Nephron progenitor cell (in vitro differentiated cells): Measurements from ENCODE around the gene SMIM31.
A peak's percentile ranks its signal among the peaks of the same experiment; 100 is the strongest.

Source experiments
- DNase-seq: peaks from one replicate; pipeline ENCODE4 v3.0.0; 2021
- H3K27ac Mint-ChIP-seq: 2 replicates; pipeline ENCODE4 v1.8.0; 2021; ENCODE audit warnings: mild to moderate bottlenecking, moderate library complexity, mixed read lengths
- H3K27me3 Mint-ChIP-seq: 2 replicates; pipeline ENCODE4 v1.8.0; 2021; ENCODE audit warnings: mild to moderate bottlenecking, low read depth, mixed read lengths; ENCODE audit not compliant: poor library complexity
- H3K36me3 Mint-ChIP-seq: 2 replicates; pipeline ENCODE4 v1.8.0; 2021; ENCODE audit warnings: low read depth, mixed read lengths
- H3K4me1 Mint-ChIP-seq: 2 replicates; pipeline ENCODE4 v1.8.0; 2021; ENCODE audit warnings: mixed read lengths
- H3K4me3 Mint-ChIP-seq: 2 replicates; pipeline ENCODE4 v1.8.0; 2021; ENCODE audit warnings: mild to moderate bottlenecking, moderate library complexity, mixed read lengths
- H3K9me3 Mint-ChIP-seq: 2 replicates; pipeline ENCODE4 v1.8.0; 2021; ENCODE audit warnings: mild to moderate bottlenecking, moderate library complexity, mixed read lengths
- CTCF ChIP-seq: fragments of 200-600 bp; sonication (generic); IDR thresholded peaks from 2 replicates; pipeline ENCODE4 v1.5.0; 2021; ENCODE audit warnings: antibody characterized with exemption

Gene SMIM31

DNA sequence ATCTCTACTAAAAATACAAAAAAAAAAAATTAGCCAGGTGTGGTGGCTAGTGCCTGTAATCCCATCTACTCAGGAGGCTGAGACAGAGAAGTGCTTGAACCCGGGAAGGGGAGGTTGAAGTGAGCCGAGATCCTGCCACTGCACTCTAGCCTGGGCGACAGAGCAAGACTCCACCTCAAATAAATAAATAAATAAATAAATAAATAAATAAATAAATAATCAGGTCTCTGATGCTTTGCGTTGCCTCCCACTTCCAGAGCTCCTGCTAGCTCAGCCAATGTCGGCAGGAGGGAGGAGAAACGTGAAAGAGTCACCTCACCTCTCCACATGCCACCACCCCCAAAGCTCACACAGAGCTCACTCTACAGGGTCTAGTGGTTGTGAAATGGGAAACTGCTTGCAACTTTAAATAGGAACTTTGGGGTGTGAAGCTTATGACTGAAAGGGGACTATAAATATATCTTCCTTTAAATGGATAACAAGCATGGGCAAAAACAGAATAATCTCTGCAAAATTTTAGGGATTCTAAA, 7.9 kb downstream of the SMIM31 start:
- Mint-ChIP-seq H3K4me3 (no peak overlapping the region), H3K27me3 (peaks cover 5% of the 10 kb centered on the region), H3K36me3 (no peaks in the 10 kb centered on the region), H3K9me3 (no peaks in the 10 kb centered on the region), H3K27ac (no peak overlapping the region), H3K4me1 (peaks cover 24% of the 10 kb centered on the region)
- no peak for TF ChIP-seq CTCF
- DNase-seq = no peak

- no peak for TF ChIP-seq CTCF
- no peak for DNase-seq
- Mint-ChIP-seq H3K9me3 (no peaks in the 10 kb centered on the region), H3K36me3 (no peaks in the 10 kb centered on the region), H3K4me1 (peaks cover 33% of the 10 kb centered on the region), H3K27ac (no peak overlapping the region), H3K27me3 (peaks cover 5% of the 10 kb centered on the region), H3K4me3 (no peak overlapping the region)
Measured at GRCh38 chr4:164765096-164765495, 11.2 kb downstream of the SMIM31 start.

GRCh38 chr4:164765833-164766232, 11.9 kb downstream of the SMIM31 start:
- H3K4me3 Mint-ChIP-seq = peak overlapping the region; percentile 58
- H3K27ac Mint-ChIP-seq = peak overlapping the region; percentile 96
- TF ChIP-seq CTCF = no peak
- peak; percentile 9 for DNase-seq
- H3K9me3 Mint-ChIP-seq = no peaks in the 10 kb centered on the region
- H3K27me3 Mint-ChIP-seq = peaks cover 5% of the 10 kb centered on the region
- H3K36me3 Mint-ChIP-seq = no peaks in the 10 kb centered on the region
- peaks cover 36% of the 10 kb centered on the region for H3K4me1 Mint-ChIP-seq

- Mint-ChIP-seq H3K4me3 (no peak overlapping the region), H3K36me3 (no peaks in the 10 kb centered on the region), H3K9me3 (peaks cover 9% of the 10 kb centered on the region), H3K27ac (no peak overlapping the region), H3K27me3 (peaks cover 9% of the 10 kb centered on the region), H3K4me1 (peaks cover 41% of the 10 kb centered on the region)
- no peak for DNase-seq
- TF ChIP-seq CTCF = peak; percentile 45
Measured at GRCh38 chr4:164768516-164768915, 14.6 kb downstream of the SMIM31 start.

GRCh38 chr4:164770010-164770724, 16.2 kb downstream of the SMIM31 start:
- no peak for TF ChIP-seq CTCF
- DNase-seq = no peak
- H3K36me3 Mint-ChIP-seq = no peaks in the 10 kb centered on the region
- H3K4me3 Mint-ChIP-seq = no peak overlapping the region
- H3K9me3 Mint-ChIP-seq = peaks cover 9% of the 10 kb centered on the region
- peaks cover 4% of the 10 kb centered on the region for H3K27me3 Mint-ChIP-seq
- H3K27ac Mint-ChIP-seq = no peak overlapping the region
- H3K4me1 Mint-ChIP-seq = peaks cover 38% of the 10 kb centered on the region

- Mint-ChIP-seq H3K9me3 (peaks cover 9% of the 10 kb centered on the region), H3K27ac (no peak overlapping the region), H3K27me3 (peaks cover 4% of the 10 kb centered on the region), H3K36me3 (no peaks in the 10 kb centered on the region), H3K4me3 (no peak overlapping the region), H3K4me1 (peaks cover 34% of the 10 kb centered on the region)
- no peak for DNase-seq
- TF ChIP-seq CTCF = no peak
Measured at GRCh38 chr4:164771088-164771487, 17.2 kb downstream of the SMIM31 start.
